ENCODE data around the gene TEAD4. TPM values are rescaled to one million over a fixed set of nuclear protein-coding genes. Genes with fewer than 3 reads are reported as not detected.
A peak's percentile ranks its signal among the peaks of the same experiment; 100 is the strongest.

TEAD4 gene
- total RNA-seq, 4 donors from 2014 or later: 4.7 to 26.7 (median 25.0) TPM

DNA sequence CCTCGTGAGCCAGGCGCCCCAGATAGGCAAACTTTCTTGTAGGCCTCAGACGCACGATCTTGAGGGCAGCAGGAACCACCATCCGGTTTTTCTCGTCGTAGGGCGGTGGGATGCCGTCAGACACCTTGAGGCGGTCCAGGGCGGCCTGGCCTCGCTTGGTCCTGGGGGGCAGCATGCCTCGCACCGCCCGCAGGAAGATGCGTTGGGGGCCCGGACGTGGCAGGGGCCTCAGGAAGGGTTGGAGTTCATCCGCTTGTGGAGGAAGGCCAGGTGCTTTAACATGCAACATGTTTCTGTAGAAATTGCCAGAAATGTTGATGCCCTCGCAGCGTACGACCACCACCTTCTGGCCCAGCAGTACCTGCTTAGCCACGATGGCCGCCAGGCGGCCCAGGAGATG lies 112.5 kb downstream of the TEAD4 start:
- Histone ChIP-seq H3K4me3 (no peak overlapping the region), H3K9me3 (no peaks in the 10 kb centered on the region), H3K27me3 (no peaks in the 10 kb centered on the region), H3K4me1 (peaks cover 0 to 22% (median 6%) of the 10 kb centered on the region in 3 donors), H3K27ac (no peak overlapping the region), H3K36me3 (no peaks in the 10 kb centered on the region)
- WGBS, 2 donors (ENCODE audit: low coverage in 1 of 2): 91% methylated on average over 6 to 17 of the region's 25 CpGs
- no peak for ATAC-seq
- TF ChIP-seq CTCF (IDR thresholded peaks at IDR 0.05) (no peak), POLR2A (IDR thresholded peaks at IDR 0.05) (no peak), POLR2AphosphoS5 (IDR thresholded peaks at IDR 0.05) (no peak), EP300 (IDR thresholded peaks at IDR 0.05) (no peak)

DNA sequence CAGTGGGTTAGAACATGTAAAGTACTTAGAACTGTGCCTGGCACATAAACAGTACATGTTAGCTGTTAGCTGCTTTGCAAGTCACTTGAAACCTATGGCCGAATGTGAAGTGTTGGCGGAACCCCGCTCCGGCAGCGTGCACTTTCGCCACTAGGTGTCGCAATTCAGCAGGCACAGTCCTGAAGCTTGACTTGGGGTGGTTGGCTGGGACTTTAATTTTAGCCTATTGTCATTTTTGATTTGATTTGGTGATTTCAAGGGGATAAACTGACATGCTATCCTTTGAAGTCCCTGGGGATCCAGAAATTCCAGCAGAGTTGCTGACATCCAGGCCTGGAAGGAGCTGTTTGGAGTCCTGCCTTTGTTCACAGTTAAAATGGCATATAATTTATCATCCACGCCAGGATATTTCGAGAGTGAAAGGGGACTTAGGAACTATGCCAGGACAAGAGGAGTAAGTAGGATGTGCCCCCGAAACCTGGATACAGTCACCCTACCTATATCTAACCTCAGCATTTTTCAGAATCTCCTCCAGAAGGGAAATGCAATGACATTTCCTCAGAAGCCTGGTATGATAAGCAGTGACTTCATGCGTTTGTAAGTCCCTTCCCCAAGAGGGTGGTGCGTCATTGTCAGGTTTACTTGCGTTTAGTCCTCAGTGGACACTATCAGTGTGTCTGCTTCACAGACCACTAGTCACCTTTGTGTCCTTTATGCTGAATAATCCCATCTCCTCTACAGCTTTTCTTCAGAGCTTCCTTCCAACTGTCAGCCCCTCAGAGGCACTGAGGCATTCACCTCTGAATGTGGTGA lies 114.4 kb downstream of the TEAD4 start:
- H3K9me3 ChIP-seq: no peaks in the 10 kb centered on the region
- H3K27ac ChIP-seq: no peak overlapping the region
- ATAC-seq: peak; percentile 39
- no peaks in the 10 kb centered on the region for H3K36me3 ChIP-seq
- H3K4me1 ChIP-seq: peaks cover 0 to 32% (median 6%) of the 10 kb centered on the region in 3 donors
- TF ChIP-seq EP300 (IDR thresholded peaks at IDR 0.05) (no peak), POLR2A (IDR thresholded peaks at IDR 0.05) (no peak), CTCF (IDR thresholded peaks at IDR 0.05) (peak; percentile 88 to 97 (median 94))
- H3K27me3 ChIP-seq: no peaks in the 10 kb centered on the region
- 0 to 2% methylated on average over 4 to 13 of the region's 13 CpGs for WGBS, 2 donors (ENCODE audit: low coverage in 1 of 2)
- H3K4me3 ChIP-seq: no peak overlapping the region

DNA sequence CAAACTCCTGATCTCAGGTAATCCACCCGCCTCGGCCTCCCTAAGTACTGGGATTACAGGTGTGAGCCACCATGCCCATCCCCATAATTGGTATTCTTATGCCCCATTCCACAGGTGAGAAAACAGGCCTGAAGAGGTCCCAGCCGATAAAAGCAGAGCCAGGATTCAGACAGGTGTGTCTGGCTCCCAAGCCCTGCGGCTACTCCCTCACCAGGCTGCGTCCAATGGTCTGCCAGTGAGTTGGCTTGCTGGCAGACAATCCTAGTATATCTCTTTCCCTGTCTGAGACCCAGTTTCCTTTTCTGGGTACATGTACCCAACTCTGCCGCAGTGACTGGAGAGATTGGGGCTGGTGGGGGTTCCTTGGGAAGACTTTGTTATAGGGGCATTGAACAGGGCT lies 116.1 kb downstream of the TEAD4 start:
- Histone ChIP-seq H3K4me3 (no peak overlapping the region), H3K27me3 (no peaks in the 10 kb centered on the region), H3K4me1 (peaks cover 0 to 37% (median 6%) of the 10 kb centered on the region in 3 donors), H3K36me3 (no peaks in the 10 kb centered on the region), H3K27ac (no peak overlapping the region), H3K9me3 (no peaks in the 10 kb centered on the region)
- ATAC-seq: no peak
- 80% methylated on average over 2 of the region's 6 CpGs; no CpG with 5 or more reads in 1 of the 2 donors for WGBS, 2 donors (ENCODE audit: low coverage in 1 of 2)
- no peak for TF ChIP-seq POLR2A (IDR thresholded peaks at IDR 0.05)
- no peak for TF ChIP-seq CTCF (IDR thresholded peaks at IDR 0.05)
- TF ChIP-seq POLR2AphosphoS5 (IDR thresholded peaks at IDR 0.05): no peak
- no peak for TF ChIP-seq EP300 (IDR thresholded peaks at IDR 0.05)

- peak; percentile 93 for ATAC-seq
- WGBS, 2 donors (ENCODE audit: low coverage in 1 of 2): 0 to 10% methylated on average over 2 to 3 of the region's 95 CpGs
These were observed 117.8 kb downstream of the TEAD4 start, which contains the start of gene TSPAN9 for GRCh38 chr12:3076730-3077571. Gene TSPAN9 (plus strand): TSS chr12:3077379. CDS start chr12:3201194, 123,815 bp downstream.

More at GRCh38 chr12:3076730-3077571, 117.8 kb downstream of the TEAD4 start, which contains the start of gene TSPAN9:
- H3K27me3 ChIP-seq: no peaks in the 10 kb centered on the region
- H3K4me3 ChIP-seq: peak within 1 kb of the TSS; percentile 74 to 76
- H3K27ac ChIP-seq: peak within 1 kb of the TSS; percentile 36 to 94 (median 92)
- peak; percentile 39 to 57 for TF ChIP-seq POLR2A (IDR thresholded peaks at IDR 0.05)
- no peak for TF ChIP-seq CTCF (IDR thresholded peaks at IDR 0.05)
- TF ChIP-seq EP300 (IDR thresholded peaks at IDR 0.05): no peak
- TF ChIP-seq POLR2AphosphoS5 (IDR thresholded peaks at IDR 0.05): peak; percentile 39
- no peaks in the 10 kb centered on the region for H3K9me3 ChIP-seq
- H3K36me3 ChIP-seq: peaks cover 0 to 6% of the 10 kb centered on the region in 2 donors
- H3K4me1 ChIP-seq: peaks cover 0 to 48% (median 6%) of the 10 kb centered on the region in 3 donors
